GM12892 (cell line): ENCODE results near the gene TMEM139.

Experiments used
- POLR2A ChIP-seq: IDR thresholded peaks from 2 replicates; pipeline ENCODE4 v1.6.1; 2011; ENCODE audit warnings: low read depth, low read length, control low read depth
- POLR2AphosphoS5 ChIP-seq: IDR thresholded peaks from 2 replicates; pipeline ENCODE4 v1.6.1; 2011; ENCODE audit warnings: low read depth, low read length, control low read depth

GRCh38 chr7:143295870-143296269 lies 11.1 kb downstream of the TMEM139 start:
- TF ChIP-seq POLR2A (no peak), POLR2AphosphoS5 (no peak)
